PC-9 (cell line): ENCODE data around the gene VEGFD. TPM values are rescaled to one million over a fixed set of nuclear protein-coding genes. Genes with fewer than 3 reads are reported as not detected.

ENCODE experiments used
- BruUV-seq: library from RNA; stranded (reverse); fragments of 400-500 nt; replicated peaks from 2 replicates; lab custom pipeline; 2021; lab: Mats Ljungman, UMichigan
- CTCF ChIA-PET: fragments of 300-600 bp; sonication (Branson Sonifier 250); formaldehyde crosslinking; loops from one replicate; lab custom pipeline; 2022; ENCODE audit warnings: antibody characterized with exemption; lab: Charles Lee
- POLR2A ChIA-PET: fragments of 300-600 bp; sonication (Branson Sonifier 250); formaldehyde crosslinking; loops from one replicate; lab custom pipeline; 2022; ENCODE audit warnings: antibody characterized with exemption; ENCODE audit not compliant: unreplicated experiment; lab: Charles Lee
- DNase-seq, 2 experiments: peaks; one replicate each; pipeline versions ENCODE4 v3.0.0 to v3.0.0-alpha.2; 2015 to 2022; ENCODE audit warnings: mixed read lengths in 1 of 2
- H2AFZ ChIP-seq: fragments of 200-600 bp; sonication (generic); 2 replicates; pipeline ENCODE4 v1.8.1; 2017; ENCODE audit warnings: antibody characterized with exemption
- H3F3A ChIP-seq: fragments of 200-600 bp; sonication (generic); 2 replicates; pipeline ENCODE4 v1.8.1; 2017; ENCODE audit warnings: antibody characterized with exemption, mild to moderate bottlenecking, low read depth; ENCODE audit not compliant: insufficient read depth
- H3K27ac ChIP-seq: fragments of 200-600 bp; sonication (generic); 2 replicates; pipeline ENCODE4 v1.6.1; 2016; ENCODE audit warnings: mixed run types
- H3K27me3 ChIP-seq: fragments of 200-600 bp; sonication (generic); 2 replicates; pipeline ENCODE4 v1.6.1; 2016; ENCODE audit warnings: low read depth, mixed run types; ENCODE audit not compliant: insufficient read depth
- H3K36me3 ChIP-seq: fragments of 200-600 bp; sonication (generic); 2 replicates; pipeline ENCODE4 v1.6.1; 2016; ENCODE audit warnings: low read depth, mixed run types
- H3K4me1 ChIP-seq: fragments of 200-600 bp; sonication (generic); replicated peaks from 2 replicates; pipeline ENCODE4 v1.6.1; 2016; ENCODE audit warnings: mixed run types; ENCODE audit not compliant: insufficient read depth
- H3K4me2 ChIP-seq: fragments of 200-600 bp; sonication (generic); 2 replicates; pipeline ENCODE4 v1.6.1; 2017; ENCODE audit warnings: mixed run types
- H3K4me3 ChIP-seq: fragments of 200-600 bp; sonication (generic); 2 replicates; pipeline ENCODE4 v1.6.1; 2016; ENCODE audit warnings: mixed run types
- H3K79me2 ChIP-seq: fragments of 200-600 bp; sonication (generic); 2 replicates; pipeline ENCODE4 v1.6.1; 2017; ENCODE audit warnings: low read depth, mixed run types
- H3K9me2 ChIP-seq: fragments of 200-600 bp; sonication (generic); 2 replicates; pipeline ENCODE4 v1.8.1; 2017; ENCODE audit warnings: mild to moderate bottlenecking; ENCODE audit not compliant: insufficient read depth
- H3K9me3 ChIP-seq: fragments of 200-600 bp; sonication (generic); 2 replicates; pipeline ENCODE4 v1.8.1; 2016; ENCODE audit warnings: low read depth; ENCODE audit not compliant: insufficient read depth
- H4K20me1 ChIP-seq: fragments of 200-600 bp; sonication (generic); 2 replicates; pipeline ENCODE4 v1.8.1; 2017; ENCODE audit not compliant: insufficient read depth
- EZH2 ChIP-seq: fragments of 200-600 bp; sonication (generic); IDR thresholded peaks from 2 replicates; pipeline ENCODE4 v1.8.0; 2017; ENCODE audit warnings: antibody characterized with exemption, low read depth
- intact Hi-C: fragments of 100-400 bp; cut with micrococcal nuclease; formaldehyde crosslinking; loops from one replicate; pipeline ENCODE4 v1.10.0; 2022; ENCODE audit not compliant: unreplicated experiment
- total RNA-seq: library from RNA; stranded (reverse); gene quantifications from 2 replicates; pipeline ENCODE4 v1.2.3, GENCODE V29; 2021
- TF ChIP-seq, protein P1 (sequence below): fragments of 200-600 bp; sonication (generic); conservative IDR thresholded peaks from 2 replicates; pipeline ENCODE4 v1.6.1; 2017; ENCODE audit warnings: mixed run types, antibody characterized with exemption, mild to moderate bottlenecking, moderate library complexity

The VEGFD gene
- total RNA-seq, 1 experiment from 2014 or later: 2.5 TPM

DNA sequence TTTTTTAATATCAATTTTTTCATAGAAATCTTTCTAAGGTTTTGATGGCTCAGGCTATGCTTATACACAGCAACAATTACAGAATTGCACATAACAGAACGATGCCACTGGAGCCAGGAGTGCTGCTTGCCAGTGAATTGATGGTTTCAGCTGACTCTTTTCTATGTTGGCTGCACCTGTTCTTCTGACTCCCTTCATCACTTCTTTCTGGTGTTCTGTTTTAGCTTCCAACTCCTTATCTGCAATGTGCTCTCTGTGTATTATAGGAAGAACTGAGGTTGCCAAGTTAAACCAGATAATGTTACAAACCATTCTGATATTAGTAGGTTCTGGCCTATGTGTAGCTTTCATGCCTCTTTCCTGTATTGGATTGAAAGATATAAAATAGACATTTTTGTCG, 11.6 kb upstream of the VEGFD start:
- POLR2A ChIA-PET: no interaction called here
- no TSS peak for BruUV-seq
- intact Hi-C loops: no loop called here

DNA sequence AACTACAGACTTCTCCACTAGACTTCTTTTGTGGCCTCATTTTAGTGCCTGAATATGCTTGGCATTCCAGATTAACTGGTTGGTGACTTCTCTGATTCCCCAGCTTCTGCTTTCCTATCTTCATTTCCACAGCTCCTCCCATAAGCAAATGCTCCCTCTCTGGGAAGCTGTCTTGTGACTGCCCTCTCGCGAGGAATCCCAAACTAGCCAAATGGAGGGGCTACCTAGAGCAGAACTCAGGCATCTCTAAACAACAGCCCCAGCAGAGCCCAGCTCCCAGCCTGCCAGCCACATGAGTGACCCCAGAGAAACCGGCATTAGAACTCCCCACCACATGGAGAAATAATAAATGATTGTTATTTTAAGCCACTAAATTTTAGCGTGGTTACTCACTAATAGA, 7.6 kb upstream of the VEGFD start:
- ChIA-PET POLR2A (no interaction called here), CTCF (no interaction called here)
- intact Hi-C loops: no loop called here
- H3K79me2 ChIP-seq: no peaks in the 10 kb centered on the region
- BruUV-seq: no TSS peak
- no peak overlapping the region for H3K4me2 ChIP-seq
- H3K27me3 ChIP-seq: no peaks in the 10 kb centered on the region
- H2AFZ ChIP-seq: no peak overlapping the region
- H3K36me3 ChIP-seq: peaks cover 5% of the 10 kb centered on the region; the same call in 1 of the 2 replicates
- H3K27ac ChIP-seq: no peak overlapping the region
- no peaks in the 10 kb centered on the region for H3F3A ChIP-seq
- no peaks in the 10 kb centered on the region for H3K9me3 ChIP-seq
- no peaks in the 10 kb centered on the region for H3K4me1 ChIP-seq
- no peaks in the 10 kb centered on the region for H3K9me2 ChIP-seq
- DNase-seq: no peak
- H4K20me1 ChIP-seq: no peaks in the 10 kb centered on the region
- no peak for TF ChIP-seq EZH2
- TF ChIP-seq, protein P1, sequence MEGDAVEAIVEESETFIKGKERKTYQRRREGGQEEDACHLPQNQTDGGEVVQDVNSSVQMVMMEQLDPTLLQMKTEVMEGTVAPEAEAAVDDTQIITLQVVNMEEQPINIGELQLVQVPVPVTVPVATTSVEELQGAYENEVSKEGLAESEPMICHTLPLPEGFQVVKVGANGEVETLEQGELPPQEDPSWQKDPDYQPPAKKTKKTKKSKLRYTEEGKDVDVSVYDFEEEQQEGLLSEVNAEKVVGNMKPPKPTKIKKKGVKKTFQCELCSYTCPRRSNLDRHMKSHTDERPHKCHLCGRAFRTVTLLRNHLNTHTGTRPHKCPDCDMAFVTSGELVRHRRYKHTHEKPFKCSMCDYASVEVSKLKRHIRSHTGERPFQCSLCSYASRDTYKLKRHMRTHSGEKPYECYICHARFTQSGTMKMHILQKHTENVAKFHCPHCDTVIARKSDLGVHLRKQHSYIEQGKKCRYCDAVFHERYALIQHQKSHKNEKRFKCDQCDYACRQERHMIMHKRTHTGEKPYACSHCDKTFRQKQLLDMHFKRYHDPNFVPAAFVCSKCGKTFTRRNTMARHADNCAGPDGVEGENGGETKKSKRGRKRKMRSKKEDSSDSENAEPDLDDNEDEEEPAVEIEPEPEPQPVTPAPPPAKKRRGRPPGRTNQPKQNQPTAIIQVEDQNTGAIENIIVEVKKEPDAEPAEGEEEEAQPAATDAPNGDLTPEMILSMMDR: no peak
- no peak overlapping the region for H3K4me3 ChIP-seq

More for the DNA sequence above, 11.6 kb upstream of the VEGFD start:
- CTCF ChIA-PET: no interaction called here
- no peaks in the 10 kb centered on the region for H3K4me1 ChIP-seq
- no peak overlapping the region for H3K4me3 ChIP-seq
- DNase-seq: no peak
- H3K79me2 ChIP-seq: no peaks in the 10 kb centered on the region
- no peak overlapping the region for H3K4me2 ChIP-seq
- no peaks in the 10 kb centered on the region for H3K27me3 ChIP-seq
- no peaks in the 10 kb centered on the region for H3F3A ChIP-seq
- H3K9me3 ChIP-seq: no peaks in the 10 kb centered on the region
- H3K9me2 ChIP-seq: no peaks in the 10 kb centered on the region
- H3K27ac ChIP-seq: no peak overlapping the region
- TF ChIP-seq, protein P1: no peak
- no peak for TF ChIP-seq EZH2
- no peak overlapping the region for H2AFZ ChIP-seq
- no peaks in the 10 kb centered on the region for H3K36me3 ChIP-seq
- H4K20me1 ChIP-seq: no peaks in the 10 kb centered on the region

DNA sequence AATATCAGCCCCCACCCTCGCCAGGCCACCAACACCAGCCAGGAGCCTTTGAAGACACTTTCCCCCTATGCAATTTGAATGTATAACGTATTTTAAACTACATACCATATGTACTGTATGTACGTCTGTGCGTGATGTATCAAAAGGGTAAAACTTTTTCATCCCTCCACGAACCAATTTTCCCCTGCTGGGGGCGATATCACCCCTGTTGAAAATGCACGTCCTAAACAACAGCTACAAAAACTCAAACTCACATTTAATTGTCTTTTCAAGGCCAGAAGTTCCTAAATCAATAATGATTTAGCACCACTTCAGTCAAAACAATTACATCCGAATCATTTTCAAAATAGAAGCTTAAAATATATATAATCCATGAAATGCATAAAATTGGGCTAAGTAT, 1.4 kb downstream of the VEGFD start:
- no TSS peak for BruUV-seq
- no peaks in the 10 kb centered on the region for H3K27me3 ChIP-seq
- TF ChIP-seq EZH2: no peak
- TF ChIP-seq, protein P1: no peak
- H3K9me3 ChIP-seq: no peaks in the 10 kb centered on the region
- H3F3A ChIP-seq: no peaks in the 10 kb centered on the region
- no peaks in the 10 kb centered on the region for H3K79me2 ChIP-seq
- no peaks in the 10 kb centered on the region for H4K20me1 ChIP-seq
- POLR2A ChIA-PET: no interaction called here
- DNase-seq: no peak
- H2AFZ ChIP-seq: no peak overlapping the region
- no peak overlapping the region for H3K4me3 ChIP-seq
- intact Hi-C loops: no loop called here
- no peaks in the 10 kb centered on the region for H3K9me2 ChIP-seq
- H3K4me1 ChIP-seq: no peaks in the 10 kb centered on the region
- CTCF ChIA-PET: no interaction called here
- no peak overlapping the region for H3K4me2 ChIP-seq
- no peak overlapping the region for H3K27ac ChIP-seq
- no peaks in the 10 kb centered on the region for H3K36me3 ChIP-seq
